ENCODE results near the gene NABP2. TPM values are rescaled to one million over a fixed set of nuclear protein-coding genes. Genes with fewer than 3 reads are reported as not detected.

The NABP2 gene
- polyA plus RNA-seq, 3 donors, result 2.7 to 10.1 (median 3.2) TPM

DNA sequence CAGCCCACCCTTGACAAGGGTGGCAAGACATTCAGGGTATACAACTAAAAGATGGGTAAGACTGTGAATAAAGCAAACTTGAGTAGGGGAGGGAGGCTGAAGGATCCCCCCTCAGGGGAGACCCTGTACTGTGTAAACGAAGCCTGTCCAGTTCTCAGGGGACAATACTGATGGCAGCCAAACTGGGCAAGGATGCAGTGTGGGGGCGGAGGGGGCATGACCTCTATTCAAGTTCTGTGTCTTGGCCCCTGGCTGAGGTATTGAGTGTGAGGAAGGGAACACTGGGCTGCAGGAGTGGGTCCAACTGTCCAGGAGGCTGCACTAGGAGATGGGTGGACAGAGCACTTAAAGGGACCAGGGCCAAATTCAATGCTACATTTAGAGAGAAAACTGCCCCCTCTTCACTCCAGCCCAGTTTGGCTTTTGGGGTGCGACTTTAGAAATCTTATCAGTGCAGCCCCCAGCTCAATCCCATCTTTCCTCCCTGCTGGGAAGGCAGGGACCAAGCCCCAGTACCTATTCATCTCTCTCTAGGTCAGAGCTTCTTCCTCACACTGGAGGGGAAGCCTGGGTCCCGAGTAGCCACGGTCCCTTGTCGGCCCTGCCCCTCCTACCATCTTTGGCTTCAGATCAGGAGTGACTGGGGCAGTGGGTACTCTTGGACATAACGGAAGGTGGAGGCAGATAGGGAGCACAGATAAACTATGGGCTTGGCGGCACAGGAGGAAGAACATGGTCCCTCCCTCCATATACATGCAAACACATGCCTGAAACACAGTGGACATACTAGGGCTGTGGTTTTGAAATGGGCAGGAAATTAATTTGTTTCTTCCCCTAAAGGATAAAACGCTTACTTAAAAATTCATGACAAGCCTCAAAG, 17.5 kb downstream of the NABP2 start:
- peaks cover 66 to 81% of the 10 kb centered on the region in 2 donors for H3K36me3 Mint-ChIP-seq
- peak overlapping the region in 2 of 7 donors; percentile 33 to 53 for H3K27ac Mint-ChIP-seq
- H3K27me3 ChIP-seq (ENCODE audit: control insufficient read depth in 2 of 2, insufficient read depth in 2 of 2, low read length in 2 of 2), result no peaks in the 10 kb centered on the region
- no peak for DNase-seq
- H3K27me3 Mint-ChIP-seq (ENCODE audit: low read depth in 3 of 3), result no peaks in the 10 kb centered on the region
- H3K4me1 Mint-ChIP-seq, result no peaks in the 10 kb centered on the region
- H3K4me3 ChIP-seq (replicated peaks in 1 of 3; ENCODE audit: low read depth in 2 of 3, low read length in 3 of 3), result no peak overlapping the region
- no peak overlapping the region for H3K27ac ChIP-seq (ENCODE audit: low read depth in 1 of 2, low read length in 2 of 2)
- H3K36me3 ChIP-seq (replicated peaks in 1 of 2; ENCODE audit: control insufficient read depth in 1 of 2, insufficient read depth in 2 of 2, low read length in 2 of 2), result peaks cover 57 to 80% of the 10 kb centered on the region in 2 donors
- no peaks in the 10 kb centered on the region for H3K4me1 ChIP-seq (ENCODE audit: control insufficient read depth in 1 of 2, insufficient read depth in 2 of 2, low read length in 2 of 2)
- intact Hi-C loops (cut with micrococcal nuclease), result no loop called here
- TF ChIP-seq, protein P1, sequence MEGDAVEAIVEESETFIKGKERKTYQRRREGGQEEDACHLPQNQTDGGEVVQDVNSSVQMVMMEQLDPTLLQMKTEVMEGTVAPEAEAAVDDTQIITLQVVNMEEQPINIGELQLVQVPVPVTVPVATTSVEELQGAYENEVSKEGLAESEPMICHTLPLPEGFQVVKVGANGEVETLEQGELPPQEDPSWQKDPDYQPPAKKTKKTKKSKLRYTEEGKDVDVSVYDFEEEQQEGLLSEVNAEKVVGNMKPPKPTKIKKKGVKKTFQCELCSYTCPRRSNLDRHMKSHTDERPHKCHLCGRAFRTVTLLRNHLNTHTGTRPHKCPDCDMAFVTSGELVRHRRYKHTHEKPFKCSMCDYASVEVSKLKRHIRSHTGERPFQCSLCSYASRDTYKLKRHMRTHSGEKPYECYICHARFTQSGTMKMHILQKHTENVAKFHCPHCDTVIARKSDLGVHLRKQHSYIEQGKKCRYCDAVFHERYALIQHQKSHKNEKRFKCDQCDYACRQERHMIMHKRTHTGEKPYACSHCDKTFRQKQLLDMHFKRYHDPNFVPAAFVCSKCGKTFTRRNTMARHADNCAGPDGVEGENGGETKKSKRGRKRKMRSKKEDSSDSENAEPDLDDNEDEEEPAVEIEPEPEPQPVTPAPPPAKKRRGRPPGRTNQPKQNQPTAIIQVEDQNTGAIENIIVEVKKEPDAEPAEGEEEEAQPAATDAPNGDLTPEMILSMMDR (IDR thresholded peaks at IDR 0.05), result no peak
- H3K4me2 ChIP-seq (replicated peaks; ENCODE audit: extremely low read depth, low read length, poor library complexity, severe bottlenecking), result no peak overlapping the region
- H3K9me3 Mint-ChIP-seq, result no peaks in the 10 kb centered on the region
- H3K9ac ChIP-seq (ENCODE audit: insufficient read depth, low read length, poor library complexity, severe bottlenecking), result no peak overlapping the region
- no peaks in the 10 kb centered on the region for H4K20me1 ChIP-seq (ENCODE audit: insufficient read depth, low read length)
- no peaks in the 10 kb centered on the region for H3K79me2 ChIP-seq (ENCODE audit: insufficient read depth, low read length)
- H3K4me3 Mint-ChIP-seq, result no peak overlapping the region
- WGBS (ENCODE audit: insufficient coverage), result 100% methylated on average over 3 of the region's 9 CpGs
- no peaks in the 10 kb centered on the region for H3K9me3 ChIP-seq (replicated peaks in 1 of 2; ENCODE audit: control insufficient read depth in 1 of 2, insufficient read depth in 1 of 2, low read length in 2 of 2)
- no peak overlapping the region for H2AFZ ChIP-seq (ENCODE audit: insufficient read depth, low read depth, low read length, poor library complexity, severe bottlenecking)

DNA sequence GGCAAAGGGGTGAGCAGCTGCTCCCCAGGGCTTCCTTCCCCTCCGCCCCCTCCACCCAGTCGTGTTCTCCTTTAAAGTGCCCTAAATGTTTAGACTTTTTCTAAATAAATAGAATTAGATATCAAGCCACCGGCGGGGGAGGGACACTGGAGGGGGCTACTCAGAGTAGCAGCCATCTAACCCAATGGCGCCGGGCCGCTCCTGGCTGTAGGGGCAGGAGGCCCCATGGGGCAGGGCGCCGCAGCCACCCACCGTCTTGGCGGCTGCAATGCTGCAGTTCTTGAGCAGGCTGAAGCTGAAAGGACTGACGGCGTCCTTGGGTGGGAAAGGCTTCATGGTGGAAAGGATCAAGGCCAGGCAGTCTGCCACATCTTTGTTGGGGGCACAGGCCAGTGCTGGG, 18.8 kb downstream of the NABP2 start:
- Mint-ChIP-seq H3K4me1 (no peaks in the 10 kb centered on the region), H3K27me3 (ENCODE audit: low read depth in 3 of 3) (peaks cover 0 to 2% (median 0%) of the 10 kb centered on the region in 3 donors), H3K9me3 (no peaks in the 10 kb centered on the region), H3K27ac (peak overlapping the region in 1 of 7 donors; percentile 23), H3K36me3 (peaks cover 75 to 88% of the 10 kb centered on the region in 2 donors), H3K4me3 (no peak overlapping the region)
- WGBS (ENCODE audit: insufficient coverage), result 100% methylated on average over 1 of the region's 13 CpGs
- Histone ChIP-seq H4K20me1 (ENCODE audit: insufficient read depth, low read length) (no peaks in the 10 kb centered on the region), H3K4me1 (ENCODE audit: control insufficient read depth in 1 of 2, insufficient read depth in 2 of 2, low read length in 2 of 2) (no peaks in the 10 kb centered on the region), H3K4me3 (replicated peaks in 1 of 3; ENCODE audit: low read depth in 2 of 3, low read length in 3 of 3) (no peak overlapping the region), H3K4me2 (replicated peaks; ENCODE audit: extremely low read depth, low read length, poor library complexity, severe bottlenecking) (no peak overlapping the region), H3K27me3 (ENCODE audit: control insufficient read depth in 2 of 2, insufficient read depth in 2 of 2, low read length in 2 of 2) (no peaks in the 10 kb centered on the region), H3K9ac (ENCODE audit: insufficient read depth, low read length, poor library complexity, severe bottlenecking) (no peak overlapping the region), H3K79me2 (ENCODE audit: insufficient read depth, low read length) (no peaks in the 10 kb centered on the region), H3K9me3 (replicated peaks in 1 of 2; ENCODE audit: control insufficient read depth in 1 of 2, insufficient read depth in 1 of 2, low read length in 2 of 2) (no peaks in the 10 kb centered on the region), H2AFZ (ENCODE audit: insufficient read depth, low read depth, low read length, poor library complexity, severe bottlenecking) (no peak overlapping the region), H3K36me3 (replicated peaks in 1 of 2; ENCODE audit: control insufficient read depth in 1 of 2, insufficient read depth in 2 of 2, low read length in 2 of 2) (peaks cover 67 to 87% of the 10 kb centered on the region in 2 donors), H3K27ac (ENCODE audit: low read depth in 1 of 2, low read length in 2 of 2) (no peak overlapping the region)
- intact Hi-C loops (cut with micrococcal nuclease), result no loop called here
- TF ChIP-seq, protein P1 (IDR thresholded peaks at IDR 0.05), result no peak
- no peak for DNase-seq

Data from CD14-positive monocyte (primary cell).